ENCODE results near the gene DCAF7.

Gene DCAF7

DNA sequence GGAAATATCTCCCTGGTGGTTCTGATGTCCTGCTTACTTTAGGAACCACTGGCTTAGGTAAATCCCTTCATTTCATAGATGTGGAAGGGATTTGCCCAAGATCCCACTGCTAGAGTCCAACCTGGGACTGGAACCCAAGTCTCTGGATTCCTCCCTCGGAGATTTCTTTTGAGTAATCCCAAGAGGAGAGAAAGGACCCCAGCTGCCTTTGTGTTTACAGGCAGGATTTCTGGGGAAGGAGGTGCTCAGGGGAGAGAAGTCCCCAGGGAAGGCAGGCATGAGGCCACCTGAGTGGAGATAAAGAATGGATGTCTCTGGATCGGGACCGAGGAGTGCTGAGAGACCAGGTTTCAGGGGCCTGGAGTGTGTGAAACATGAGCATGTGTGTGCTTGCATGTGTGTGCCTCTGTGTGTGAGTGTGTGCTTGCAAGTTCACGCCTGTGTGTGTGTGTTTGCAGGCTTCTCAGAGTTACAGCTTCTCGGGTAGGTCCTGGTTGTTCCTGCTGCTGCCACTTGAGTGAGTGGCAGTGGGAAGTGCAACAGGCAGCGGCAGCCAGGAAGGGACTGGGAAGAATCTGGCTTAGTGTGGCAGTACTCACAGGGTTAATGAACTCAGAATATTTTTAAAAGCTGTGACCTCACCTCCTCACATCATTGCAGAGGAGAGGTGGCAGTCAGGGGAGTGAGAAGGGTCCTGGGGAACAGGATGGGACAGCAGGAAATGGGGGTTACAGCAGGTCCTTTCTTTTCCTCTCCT, 24.9 kb upstream of the DCAF7 start:
- DNase-seq: no peak

DNA sequence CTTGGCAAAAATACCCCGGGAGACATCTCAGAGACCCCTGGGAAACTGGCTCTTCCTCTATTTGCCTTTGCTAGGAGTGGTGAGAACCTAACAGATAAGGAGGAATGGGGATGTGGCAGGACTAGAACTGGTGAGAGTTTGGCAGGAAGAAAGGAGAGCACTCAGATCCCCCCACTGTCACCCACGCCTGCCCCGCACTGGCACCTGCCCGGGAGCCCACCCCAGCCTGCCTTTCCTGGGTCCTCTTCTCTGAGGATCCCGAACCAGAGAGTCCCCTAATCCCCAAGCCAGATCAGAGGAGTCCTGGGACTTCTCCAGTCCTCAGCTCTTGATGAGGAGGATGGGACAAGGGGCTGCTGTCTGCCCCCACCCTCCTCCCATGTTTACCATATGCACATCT, 23.4 kb upstream of the DCAF7 start:
- no peak for DNase-seq

DNA sequence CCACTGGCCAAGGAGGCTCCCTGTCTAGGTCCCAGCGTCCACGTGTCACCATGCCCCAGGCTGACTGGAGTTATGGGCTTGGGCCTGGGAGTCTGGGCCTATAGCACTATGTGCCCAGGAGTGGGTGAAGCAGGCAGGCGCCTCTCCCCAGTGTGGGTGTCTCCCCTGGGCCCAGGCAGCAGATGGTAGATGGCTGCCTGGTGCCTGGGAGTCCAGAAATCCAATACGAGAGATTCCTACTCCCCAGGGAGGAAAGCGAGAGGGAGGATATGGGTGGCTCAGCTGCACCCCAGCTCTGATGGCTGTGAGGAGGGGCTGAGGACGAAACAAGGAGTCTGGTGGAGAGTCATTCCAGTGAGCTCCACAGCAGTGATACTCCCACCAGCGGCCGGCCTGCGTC, 22.1 kb upstream of the DCAF7 start:
- DNase-seq: no peak

DNA sequence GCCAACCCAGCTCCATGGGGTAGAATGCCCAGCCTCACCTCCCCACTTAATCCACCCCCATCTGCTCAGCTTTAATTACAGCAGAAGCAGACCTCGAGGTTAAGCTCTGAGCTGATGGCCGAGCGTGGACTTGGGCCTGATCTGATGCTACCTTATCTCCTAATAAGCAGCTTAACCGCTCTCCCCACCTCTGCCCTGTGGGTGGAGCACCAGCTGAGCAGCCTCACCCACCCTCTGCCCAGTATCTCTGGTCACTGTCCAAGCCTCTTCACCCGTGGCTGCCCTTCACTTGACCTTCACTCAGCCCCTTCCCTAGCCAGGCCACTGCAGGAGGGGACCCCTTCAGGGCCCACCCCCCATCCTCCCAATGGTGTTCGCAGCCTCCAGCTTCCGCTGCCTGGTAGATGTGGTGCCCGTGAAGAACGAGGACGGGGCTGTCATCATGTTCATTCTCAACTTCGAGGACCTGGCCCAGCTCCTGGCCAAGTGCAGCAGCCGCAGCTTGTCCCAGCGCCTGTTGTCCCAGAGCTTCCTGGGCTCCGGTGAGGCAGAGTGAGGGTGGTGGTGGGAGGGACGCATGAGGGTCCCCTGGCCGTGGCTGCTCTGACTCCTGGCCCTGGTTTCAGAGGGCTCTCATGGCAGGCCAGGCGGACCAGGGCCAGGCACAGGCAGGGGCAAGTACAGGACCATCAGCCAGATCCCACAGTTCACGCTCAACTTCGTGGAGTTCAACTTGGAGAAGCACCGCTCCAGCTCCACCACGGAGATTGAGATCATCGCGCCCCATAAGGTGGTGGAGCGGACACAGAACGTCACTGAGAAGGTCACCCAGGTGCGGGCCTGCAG, 20.3 kb upstream of the DCAF7 start:
- DNase-seq: no peak

DNA sequence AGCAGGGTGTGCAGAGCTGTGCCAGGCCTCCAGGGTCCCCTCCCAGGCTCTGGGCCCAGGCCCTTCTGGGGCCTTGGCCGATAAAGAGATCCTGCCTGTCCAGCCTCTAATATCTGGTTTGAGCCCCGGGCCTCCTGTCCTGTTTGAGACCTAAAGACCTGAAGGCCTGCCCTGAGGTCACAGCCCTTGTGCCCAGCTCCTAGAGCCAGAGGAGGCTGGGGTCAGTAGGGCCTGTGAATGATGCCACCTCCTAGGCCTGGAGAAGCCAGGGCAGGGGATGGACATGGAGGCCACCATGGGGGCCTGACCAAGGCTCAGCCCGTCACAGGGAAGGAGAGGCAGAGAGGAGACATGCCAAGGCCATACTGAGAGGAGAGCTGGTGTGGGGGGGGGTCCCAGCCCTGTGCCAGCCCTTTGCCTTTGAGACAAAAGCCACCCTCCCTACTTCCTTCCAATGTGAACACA, 19.7 kb upstream of the DCAF7 start:
- DNase-seq: no peak

DNA sequence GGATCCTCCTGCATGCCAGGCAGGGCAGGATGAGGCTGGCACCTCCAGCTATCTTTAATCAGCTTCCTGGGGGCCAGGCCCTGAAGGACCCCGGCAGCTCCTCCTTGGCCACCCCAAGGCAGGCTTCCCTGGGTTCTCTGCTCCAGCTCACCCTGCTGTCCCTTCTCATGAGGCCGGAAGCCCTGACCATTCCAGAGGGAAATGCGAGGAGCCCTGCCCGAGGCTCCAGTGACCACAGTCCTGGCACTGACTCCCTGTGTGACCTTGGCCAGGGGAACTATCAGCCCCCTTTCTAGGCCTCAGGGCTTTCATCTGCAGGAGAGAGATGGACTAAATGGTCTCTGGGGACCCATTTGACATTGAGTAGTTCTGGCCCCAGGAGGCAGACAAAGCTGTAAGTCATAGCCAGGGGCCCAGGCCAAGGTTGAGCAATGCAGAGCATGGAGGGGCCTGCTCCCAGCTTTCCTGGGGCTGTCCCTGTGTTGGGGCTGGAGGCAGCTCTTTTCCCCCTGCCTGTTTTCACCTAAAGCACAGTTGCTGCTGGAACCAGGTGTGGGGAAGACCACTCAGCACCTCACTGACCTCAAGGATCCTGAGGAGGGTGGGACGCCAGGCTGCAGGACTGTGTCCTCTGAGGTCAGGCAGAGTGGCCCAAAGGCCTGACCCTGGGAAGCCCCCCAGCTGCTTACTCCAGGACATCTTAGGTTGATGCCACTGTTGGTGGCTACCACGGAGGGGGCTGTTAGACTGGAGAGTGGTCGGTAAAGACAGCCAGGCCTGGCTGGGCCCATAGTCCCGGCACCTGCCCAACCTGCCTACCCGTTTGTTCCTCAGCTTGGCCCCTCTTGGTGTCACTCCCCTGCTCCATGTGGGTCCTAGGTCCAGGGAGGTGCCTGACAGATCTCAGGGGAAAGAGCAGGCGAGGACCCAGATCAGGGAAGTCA, 19.0 kb upstream of the DCAF7 start:
- DNase-seq: no peak

DNA sequence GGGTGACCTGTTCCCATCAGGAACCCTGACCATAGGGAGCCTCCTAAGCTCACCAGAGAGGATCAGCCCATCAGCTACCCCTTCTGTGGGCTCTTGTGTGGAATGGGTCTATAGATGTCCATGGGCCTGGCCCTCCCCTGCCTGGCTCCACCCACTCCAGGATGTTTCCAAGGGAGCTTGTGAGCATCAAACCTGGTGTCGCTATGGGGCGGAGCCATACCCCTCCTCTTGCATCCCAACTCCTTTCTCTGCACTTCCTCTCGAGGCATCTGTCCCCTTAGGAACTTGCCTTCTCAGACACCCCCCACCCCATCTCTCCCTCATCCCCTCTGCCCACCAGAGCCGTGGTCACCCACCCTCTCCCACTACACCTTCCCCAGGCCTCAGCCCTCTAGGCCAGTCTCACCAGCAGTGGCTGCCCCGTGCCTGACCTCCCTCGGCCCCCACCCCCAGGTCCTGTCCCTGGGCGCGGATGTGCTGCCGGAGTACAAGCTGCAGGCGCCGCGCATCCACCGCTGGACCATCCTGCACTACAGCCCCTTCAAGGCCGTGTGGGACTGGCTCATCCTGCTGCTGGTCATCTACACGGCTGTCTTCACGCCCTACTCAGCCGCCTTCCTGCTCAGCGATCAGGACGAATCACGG, 16.7 kb upstream of the DCAF7 start:
- DNase-seq: no peak

DNA sequence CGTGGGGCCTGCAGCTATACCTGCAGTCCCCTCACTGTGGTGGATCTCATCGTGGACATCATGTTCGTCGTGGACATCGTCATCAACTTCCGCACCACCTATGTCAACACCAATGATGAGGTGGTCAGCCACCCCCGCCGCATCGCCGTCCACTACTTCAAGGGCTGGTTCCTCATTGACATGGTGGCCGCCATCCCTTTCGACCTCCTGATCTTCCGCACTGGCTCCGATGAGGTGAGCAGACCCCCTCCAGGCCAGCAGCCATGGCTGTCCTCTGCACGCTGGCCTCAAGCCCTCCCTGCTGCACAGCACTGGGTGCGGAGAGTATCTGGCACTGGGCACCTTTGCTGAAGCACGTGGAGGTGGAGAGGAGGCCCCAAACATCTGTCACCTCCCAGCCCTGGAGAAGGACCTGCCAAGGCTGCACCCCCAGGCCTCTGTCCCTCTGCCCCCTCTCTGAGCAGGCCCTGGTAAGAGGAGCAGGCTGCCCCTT, 16.2 kb upstream of the DCAF7 start:
- no peak for DNase-seq

DNA sequence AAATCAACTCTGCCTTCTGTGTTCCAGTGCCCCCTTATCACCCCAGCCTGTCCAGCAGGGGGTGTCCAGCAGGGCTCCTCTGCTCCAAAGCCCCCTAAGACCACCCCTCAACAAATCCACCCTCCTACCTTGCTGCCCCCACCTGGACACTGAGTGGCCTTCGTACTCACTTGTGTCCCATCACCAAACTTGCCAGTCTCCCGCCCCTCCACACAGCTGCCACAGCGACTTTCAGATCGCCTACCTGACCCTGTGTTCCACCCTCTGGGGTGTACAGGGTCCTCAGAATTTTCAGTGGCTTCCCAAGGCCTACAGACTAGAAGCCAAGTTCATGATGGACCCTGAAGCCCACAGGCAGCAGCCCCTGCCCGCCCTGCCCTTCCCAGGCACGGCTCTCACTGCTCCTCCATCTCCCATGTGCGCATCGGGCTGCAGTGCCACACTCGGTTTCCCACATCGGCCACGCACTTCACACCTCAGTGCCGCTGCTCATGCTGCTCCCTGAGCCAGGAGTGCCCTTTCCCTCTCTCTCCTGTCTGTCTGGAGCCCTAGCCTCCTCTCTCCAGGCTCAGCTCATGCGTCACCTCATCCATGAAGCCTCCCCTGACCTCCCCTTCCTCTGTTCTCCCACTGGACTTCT, 15.3 kb upstream of the DCAF7 start:
- no peak for DNase-seq

DNA sequence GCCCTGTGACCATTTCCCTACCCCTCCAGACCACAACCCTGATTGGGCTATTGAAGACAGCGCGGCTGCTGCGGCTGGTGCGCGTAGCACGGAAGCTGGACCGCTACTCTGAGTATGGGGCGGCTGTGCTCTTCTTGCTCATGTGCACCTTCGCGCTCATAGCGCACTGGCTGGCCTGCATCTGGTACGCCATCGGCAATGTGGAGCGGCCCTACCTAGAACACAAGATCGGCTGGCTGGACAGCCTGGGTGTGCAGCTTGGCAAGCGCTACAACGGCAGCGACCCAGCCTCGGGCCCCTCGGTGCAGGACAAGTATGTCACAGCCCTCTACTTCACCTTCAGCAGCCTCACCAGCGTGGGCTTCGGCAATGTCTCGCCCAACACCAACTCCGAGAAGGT, 14.6 kb upstream of the DCAF7 start:
- DNase-seq: no peak

DNA sequence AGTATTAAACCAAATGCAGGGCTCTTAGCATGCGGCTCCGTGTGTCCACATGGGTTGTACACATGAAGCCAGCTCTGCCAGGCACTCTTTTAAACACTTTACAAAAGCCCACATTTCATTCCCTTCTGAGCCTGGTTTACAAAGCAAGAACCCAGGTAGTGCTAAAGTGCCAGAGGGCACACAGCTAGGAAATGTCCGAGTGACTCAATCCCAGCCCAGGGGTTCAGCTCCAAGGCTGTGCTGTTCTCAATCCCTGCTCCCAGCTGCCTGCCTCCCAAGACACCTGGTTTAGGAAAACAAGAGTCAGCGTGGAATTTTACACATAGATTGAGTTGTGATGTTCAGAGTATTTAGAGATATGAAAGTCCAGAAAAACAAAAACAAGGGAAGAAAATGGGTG, 13.3 kb upstream of the DCAF7 start:
- no peak for DNase-seq

DNA sequence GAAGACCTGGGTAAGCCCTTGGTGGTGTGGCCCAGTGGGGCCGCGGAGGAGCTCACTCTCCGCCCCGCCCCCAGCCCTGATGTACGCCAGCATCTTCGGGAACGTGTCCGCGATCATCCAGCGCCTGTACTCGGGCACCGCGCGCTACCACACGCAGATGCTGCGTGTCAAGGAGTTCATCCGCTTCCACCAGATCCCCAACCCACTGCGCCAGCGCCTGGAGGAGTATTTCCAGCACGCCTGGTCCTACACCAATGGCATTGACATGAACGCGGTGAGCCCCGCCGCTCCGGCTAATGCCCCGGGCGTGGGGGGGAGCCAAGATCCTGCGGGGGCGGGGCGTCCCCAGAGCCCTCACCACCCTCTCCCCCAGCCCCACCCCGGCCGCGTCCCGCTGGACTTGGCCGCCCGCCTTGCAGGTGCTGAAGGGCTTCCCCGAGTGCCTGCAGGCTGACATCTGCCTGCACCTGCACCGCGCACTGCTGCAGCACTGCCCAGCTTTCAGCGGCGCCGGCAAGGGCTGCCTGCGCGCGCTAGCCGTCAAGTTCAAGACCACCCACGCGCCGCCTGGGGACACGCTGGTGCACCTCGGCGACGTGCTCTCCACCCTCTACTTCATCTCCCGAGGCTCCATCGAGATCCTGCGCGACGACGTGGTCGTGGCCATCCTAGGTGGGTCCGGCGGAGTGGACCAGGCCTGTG, 12.1 kb upstream of the DCAF7 start:
- peak; percentile 61 for DNase-seq

DNA sequence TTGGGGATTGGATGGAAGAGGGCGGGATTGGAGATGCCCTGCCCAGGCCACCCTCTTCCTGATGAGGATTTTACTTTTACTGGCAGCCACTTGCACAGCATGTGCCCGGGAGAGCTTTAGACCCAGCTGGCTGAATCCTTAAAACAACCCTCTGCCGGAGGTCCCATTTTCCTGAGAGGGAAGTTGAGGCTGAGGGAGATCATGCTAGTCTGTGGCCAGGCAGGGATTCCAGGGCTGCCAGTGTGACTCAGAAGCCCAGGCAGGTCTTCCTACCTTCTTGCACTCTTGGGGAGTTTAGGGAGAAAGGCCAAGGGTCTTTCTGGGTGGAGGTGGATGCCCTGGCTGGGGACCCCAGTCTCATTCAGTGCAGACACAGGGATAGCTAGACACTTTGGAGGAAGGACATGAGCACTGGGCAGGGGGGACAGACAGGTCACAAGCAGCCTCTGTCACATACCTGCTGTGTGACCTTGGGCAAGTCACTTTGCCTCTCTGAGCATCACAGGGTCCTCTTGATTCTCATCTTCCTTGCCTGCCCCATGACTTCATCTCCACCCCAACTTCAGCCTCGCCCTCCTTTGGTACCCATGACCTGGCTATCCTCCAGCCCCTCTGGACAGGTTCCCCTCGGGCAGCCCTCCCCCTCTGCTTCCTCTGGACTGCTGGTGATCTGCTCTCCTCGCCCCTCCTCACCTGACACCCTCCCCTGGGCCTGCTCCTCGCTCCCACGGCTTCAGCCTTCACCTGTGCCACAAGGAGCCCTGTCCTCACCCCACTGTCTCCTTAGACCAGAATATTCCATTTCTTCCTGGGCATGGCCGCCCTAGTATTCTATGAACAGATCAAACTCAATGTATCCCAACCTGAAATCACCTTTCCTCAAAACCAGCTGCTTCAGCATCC, 11.3 kb upstream of the DCAF7 start:
- no peak for DNase-seq

DNA sequence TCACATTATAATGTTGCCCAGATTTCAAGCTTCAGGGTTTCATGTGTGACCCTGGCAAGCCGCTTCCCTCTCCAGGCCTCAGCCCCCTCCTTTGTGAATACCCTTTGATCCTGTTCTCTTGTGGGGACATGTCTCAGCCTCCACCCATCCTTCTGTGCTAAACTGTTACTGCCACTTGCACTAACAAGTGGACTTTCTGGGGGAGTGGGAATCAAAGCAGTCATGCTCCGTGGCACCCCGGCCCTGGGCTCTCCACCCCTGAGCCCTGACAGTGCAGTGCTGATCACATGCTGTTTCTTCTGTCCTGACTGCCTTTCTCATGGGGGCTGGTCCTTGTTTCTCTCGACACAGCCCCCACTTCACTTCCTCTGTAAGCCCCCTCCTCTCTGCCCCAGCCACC, 9.7 kb upstream of the DCAF7 start:
- no peak for DNase-seq

DNA sequence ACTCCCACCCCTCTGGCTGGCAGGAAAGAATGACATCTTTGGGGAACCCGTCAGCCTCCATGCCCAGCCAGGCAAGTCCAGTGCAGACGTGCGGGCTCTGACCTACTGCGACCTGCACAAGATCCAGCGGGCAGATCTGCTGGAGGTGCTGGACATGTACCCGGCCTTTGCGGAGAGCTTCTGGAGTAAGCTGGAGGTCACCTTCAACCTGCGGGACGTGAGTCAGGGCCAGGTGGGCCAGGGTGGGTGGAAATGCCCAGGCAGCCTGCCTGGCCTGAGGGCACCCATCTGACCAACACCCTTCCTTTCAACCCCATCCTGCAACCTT, 8.1 kb upstream of the DCAF7 start:
- no peak for DNase-seq

DNA sequence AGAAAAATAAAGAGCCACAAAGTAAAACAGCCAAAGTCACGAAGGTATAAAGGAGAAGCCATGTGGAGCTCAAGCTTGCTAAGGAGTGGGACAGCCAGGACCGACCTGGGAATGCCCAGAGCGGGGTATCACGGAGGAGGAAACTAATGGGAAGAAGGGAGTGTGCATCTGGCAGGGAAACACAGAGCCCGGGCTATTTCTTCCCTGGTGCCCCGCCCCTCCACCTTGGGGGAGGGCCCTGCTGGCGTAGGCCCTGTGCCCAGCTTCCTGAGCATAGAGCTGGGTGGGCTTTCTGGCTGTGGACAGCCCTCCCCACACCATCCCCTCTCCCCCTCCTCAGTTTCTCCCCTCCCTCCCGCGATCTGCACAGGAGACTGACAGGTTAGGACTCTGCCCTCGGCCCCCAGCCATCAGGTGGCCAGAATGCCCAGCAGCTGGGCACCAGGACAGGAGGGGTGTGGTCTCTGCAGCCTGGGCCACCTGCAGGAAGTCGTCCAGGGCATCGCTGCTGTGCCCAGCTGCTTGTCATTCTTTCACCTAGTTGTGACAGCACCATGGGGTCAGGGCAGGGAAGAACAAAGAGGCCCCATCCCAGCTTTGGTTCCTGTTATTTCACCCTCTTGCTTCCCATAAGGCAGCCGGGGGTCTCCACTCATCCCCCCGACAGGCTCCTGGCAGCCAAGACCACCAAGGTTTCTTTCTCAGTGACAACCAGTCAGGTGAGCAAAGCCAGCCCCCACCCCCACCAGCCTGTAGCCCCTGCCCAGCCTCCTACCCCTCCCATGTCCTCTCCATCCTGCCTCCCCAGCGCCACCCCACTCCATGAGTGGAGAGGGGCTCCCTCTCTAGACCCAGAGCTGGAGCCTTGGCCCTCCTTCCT, 7.1 kb upstream of the DCAF7 start:
- DNase-seq: no peak

DNA sequence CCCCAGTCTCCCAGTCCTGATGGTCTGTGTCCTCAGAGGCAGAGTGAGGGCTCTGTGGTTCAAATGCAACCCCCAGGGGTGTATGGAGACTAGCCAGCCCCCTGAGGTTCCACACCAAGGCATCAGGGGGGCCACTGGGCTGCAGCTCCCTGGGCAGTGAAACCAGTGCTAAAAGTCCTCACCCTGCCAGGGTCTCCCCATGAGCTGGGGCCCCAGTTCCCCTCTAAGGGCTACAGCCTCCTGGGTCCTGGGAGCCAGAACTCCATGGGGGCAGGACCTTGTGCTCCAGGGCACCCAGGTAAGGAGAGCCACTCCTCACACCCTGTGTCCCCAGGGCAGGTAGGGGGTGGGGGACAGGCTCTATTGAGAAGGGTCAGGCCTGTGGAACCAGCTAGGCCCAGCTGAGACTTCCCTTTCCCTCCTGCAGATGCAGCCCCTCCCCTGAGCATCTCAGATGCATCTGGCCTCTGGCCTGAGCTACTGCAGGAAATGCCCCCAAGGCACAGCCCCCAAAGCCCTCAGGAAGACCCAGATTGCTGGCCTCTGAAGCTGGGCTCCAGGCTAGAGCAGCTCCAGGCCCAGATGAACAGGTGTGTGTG, 6.4 kb upstream of the DCAF7 start:
- no peak for DNase-seq

DNA sequence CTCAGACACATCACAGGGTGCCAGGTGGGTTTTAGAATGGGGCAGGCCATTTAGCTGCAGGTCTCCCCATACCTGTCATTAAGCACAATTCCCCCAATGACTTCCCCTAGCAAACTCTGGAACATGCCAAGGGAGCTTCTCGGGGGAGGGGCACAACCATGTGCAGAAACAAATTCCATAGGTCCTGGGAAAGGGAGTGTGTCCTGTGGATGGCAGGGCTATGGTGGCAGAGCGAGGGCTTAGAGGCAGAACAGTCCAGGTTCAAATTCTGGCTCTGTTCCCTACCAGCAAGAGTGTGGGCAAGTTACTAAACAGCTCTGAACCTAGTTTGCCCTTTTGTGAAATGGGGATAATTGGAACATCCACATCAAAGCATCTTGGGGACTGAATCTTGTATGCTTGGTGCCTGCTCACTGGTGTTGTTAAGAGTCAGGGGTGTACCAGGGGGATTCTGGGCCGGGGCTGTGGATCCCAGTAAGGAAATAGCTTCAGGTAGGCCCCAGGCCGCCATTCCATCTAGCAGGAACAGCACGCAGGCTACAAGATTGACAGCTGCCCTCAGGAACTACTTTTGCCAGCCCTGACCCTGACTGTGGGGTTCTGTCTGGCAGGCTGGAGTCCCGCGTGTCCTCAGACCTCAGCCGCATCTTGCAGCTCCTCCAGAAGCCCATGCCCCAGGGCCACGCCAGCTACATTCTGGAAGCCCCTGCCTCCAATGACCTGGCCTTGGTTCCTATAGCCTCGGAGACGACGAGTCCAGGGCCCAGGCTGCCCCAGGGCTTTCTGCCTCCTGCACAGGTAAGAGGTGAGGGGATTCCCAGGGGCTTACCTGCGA, 5.6 kb upstream of the DCAF7 start:
- no peak for DNase-seq
